Measurements from ENCODE around the gene PCDHGA1.

PCDHGA1 gene

DNA sequence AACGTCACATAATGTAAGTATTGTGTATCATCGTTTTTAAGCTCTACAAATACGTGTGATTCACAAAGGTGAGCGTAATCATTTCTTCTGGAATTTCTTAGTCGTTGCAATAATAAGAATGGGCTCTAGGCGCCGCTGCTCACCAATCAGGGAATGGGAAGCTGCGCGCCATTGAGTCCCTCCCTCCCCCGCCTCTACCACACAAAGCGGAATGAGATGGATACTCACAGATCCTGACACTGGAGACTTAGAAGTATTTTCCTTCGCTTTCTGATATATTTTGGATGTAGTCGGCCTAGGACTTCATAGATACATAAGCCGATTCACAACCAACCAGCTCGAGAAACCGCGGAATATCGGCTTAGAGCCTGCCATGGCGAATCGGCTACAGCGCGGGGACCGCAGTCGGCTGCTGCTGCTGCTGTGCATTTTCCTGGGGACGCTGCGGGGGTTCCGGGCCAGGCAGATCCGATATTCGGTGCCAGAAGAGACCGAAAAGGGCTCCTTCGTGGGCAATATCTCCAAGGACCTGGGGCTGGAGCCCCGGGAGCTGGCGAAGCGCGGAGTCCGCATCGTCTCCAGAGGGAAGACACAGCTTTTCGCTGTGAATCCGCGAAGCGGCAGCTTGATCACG, 90.7 kb downstream of the PCDHGA1 start, which contains the start of gene PCDHGA11:
Gene PCDHGA11, plus strand, starts transcription at position 197 of the 634 bp plus-strand sequence. Its CDS starts 177 bp downstream, at position 374.
- DNase-seq (ENCODE audit: extremely low spot score), result peak; percentile 66
- TF ChIP-seq L3MBTL2 (conservative IDR thresholded peaks at IDR 0.05) (peak; percentile 39; the same call in 1 of the 2 replicates), BHLHE40 (IDR thresholded peaks at IDR 0.05; ENCODE audit: borderline replicate concordance) (no peak)
- POLR2A ChIA-PET, result no interaction called here
- CTCF ChIA-PET, result interaction anchor here (0.6 to 2.6 kb wide), 24 partner anchors 8 to 483 kb away, joined by 3 to 18 read pairs (median 5); partner anchors contain the start of genes PCDHB14, PCDHGA10, PCDHGA12 and PCDHGA2

DNA sequence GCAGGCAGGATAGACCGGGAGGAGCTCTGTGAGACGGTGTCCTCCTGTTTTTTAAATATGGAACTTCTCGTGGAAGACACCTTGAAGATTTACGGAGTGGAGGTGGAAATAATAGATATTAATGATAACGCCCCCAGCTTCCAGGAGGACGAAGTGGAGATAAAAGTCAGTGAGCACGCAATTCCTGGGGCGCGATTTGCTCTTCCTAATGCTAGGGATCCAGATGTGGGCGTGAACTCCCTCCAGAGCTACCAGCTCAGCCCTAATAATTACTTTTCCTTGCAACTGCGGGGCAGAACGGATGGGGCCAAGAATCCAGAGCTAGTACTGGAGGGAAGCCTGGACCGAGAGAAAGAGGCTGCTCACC, 91.2 kb downstream of the PCDHGA1 start:
- ChIA-PET CTCF (interaction anchor here (0.6 to 2.6 kb wide), 23 partner anchors 9 to 483 kb away, joined by 3 to 18 read pairs (median 5); partner anchors contain the start of genes PCDHB14, PCDHGA10, PCDHGA12 and PCDHGA2), POLR2A (no interaction called here)
- no peak for DNase-seq (ENCODE audit: extremely low spot score)
- TF ChIP-seq ELF4 (IDR thresholded peaks at IDR 0.05) (no peak), LEF1 (IDR thresholded peaks at IDR 0.05; ENCODE audit: borderline replicate concordance) (no peak), NFRKB (IDR thresholded peaks at IDR 0.05) (no peak), SUZ12 (IDR thresholded peaks at IDR 0.05) (no peak), ARNT (IDR thresholded peaks at IDR 0.05) (no peak), TARDBP (IDR thresholded peaks at IDR 0.05) (no peak), ZNF384 (IDR thresholded peaks at IDR 0.05) (no peak), FOXA1 (IDR thresholded peaks at IDR 0.05) (no peak), SP1 (IDR thresholded peaks at IDR 0.05) (no peak), HDGF (IDR thresholded peaks at IDR 0.05; ENCODE audit: borderline replicate concordance) (no peak), CTBP1 (IDR thresholded peaks at IDR 0.05; ENCODE audit: borderline replicate concordance) (no peak), BHLHE40 (IDR thresholded peaks at IDR 0.05; ENCODE audit: borderline replicate concordance) (no peak), FOXK2 (IDR thresholded peaks at IDR 0.05) (no peak), L3MBTL2 (conservative IDR thresholded peaks at IDR 0.05) (no peak), FOXM1 (IDR thresholded peaks at IDR 0.05; ENCODE audit: borderline replicate concordance) (no peak)
- TF ChIP-seq, protein P1, sequence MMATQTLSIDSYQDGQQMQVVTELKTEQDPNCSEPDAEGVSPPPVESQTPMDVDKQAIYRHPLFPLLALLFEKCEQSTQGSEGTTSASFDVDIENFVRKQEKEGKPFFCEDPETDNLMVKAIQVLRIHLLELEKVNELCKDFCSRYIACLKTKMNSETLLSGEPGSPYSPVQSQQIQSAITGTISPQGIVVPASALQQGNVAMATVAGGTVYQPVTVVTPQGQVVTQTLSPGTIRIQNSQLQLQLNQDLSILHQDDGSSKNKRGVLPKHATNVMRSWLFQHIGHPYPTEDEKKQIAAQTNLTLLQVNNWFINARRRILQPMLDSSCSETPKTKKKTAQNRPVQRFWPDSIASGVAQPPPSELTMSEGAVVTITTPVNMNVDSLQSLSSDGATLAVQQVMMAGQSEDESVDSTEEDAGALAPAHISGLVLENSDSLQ (IDR thresholded peaks at IDR 0.05), result no peak

DNA sequence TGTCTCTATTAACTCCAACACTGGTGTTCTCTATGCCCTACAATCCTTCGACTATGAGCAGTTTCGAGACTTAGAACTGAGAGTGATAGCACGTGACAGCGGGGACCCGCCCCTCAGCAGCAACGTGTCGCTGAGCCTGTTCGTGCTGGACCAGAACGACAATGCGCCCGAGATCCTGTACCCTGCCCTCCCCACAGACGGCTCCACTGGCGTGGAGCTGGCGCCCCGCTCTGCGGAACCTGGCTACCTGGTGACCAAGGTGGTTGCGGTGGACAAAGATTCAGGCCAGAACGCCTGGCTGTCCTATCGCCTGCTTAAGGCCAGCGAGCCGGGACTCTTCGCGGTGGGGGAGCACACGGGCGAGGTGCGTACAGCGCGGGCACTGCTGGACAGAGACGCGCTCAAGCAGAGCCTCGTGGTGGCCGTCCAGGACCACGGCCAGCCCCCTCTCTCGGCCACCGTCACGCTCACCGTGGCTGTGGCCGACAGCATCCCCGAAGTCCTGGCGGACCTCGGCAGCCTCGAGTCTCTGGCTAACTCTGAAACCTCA, 92.5 kb downstream of the PCDHGA1 start:
- TF ChIP-seq ZNF384 (IDR thresholded peaks at IDR 0.05), result no peak
- no peak for TF ChIP-seq LEF1 (IDR thresholded peaks at IDR 0.05; ENCODE audit: borderline replicate concordance)
- TF ChIP-seq BHLHE40 (IDR thresholded peaks at IDR 0.05; ENCODE audit: borderline replicate concordance), result no peak
- no peak for TF ChIP-seq HDGF (IDR thresholded peaks at IDR 0.05; ENCODE audit: borderline replicate concordance)
- TF ChIP-seq, protein P1 (IDR thresholded peaks at IDR 0.05), result no peak
- TF ChIP-seq FOXA1 (IDR thresholded peaks at IDR 0.05), result no peak
- no peak for TF ChIP-seq TARDBP (IDR thresholded peaks at IDR 0.05)
- TF ChIP-seq ARNT (IDR thresholded peaks at IDR 0.05), result no peak
- no peak for TF ChIP-seq CTBP1 (IDR thresholded peaks at IDR 0.05; ENCODE audit: borderline replicate concordance)
- no peak for TF ChIP-seq SP1 (IDR thresholded peaks at IDR 0.05)
- no peak for TF ChIP-seq FOXM1 (IDR thresholded peaks at IDR 0.05; ENCODE audit: borderline replicate concordance)
- no peak for TF ChIP-seq SUZ12 (IDR thresholded peaks at IDR 0.05)
- no peak for TF ChIP-seq NFRKB (IDR thresholded peaks at IDR 0.05)
- ChIA-PET CTCF (interaction anchor here (2.6 kb wide), 1 partner anchor 53 kb away, joined by 9 read pairs; the partner anchor contains the start of gene PCDHGC3), POLR2A (no interaction called here)
- no peak for DNase-seq (ENCODE audit: extremely low spot score)

DNA sequence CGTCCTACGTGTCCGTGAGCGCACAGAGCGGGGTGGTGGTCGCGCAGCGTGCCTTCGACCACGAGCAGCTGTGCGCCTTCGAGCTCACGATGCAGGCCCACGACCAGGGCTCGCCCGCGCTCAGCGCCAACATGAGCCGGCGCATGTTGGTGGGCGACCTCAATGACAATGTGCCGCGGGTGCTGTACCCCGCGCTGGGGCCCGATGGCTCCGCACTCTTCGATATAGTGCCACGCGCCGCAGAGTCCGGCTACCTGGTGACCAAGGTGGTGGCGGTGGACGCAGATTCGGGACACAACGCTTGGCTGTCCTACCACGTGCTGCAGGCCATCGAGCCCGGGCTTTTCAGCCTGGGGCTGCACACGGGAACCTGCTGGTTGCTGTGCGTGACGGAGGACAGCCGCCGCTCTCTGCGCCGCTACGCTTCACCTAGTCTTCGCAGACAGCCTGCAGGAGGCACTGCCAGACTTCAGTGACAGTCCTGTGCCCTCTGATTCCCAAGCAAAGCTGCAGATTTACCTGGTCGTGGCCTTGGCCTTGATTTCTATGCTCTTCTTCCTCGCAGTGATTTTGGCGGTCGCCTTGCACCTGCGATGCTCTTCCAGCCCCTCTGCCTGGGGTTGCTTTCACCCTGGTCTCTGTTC, 97.6 kb downstream of the PCDHGA1 start:
- DNase-seq (ENCODE audit: extremely low spot score), result no peak
- CTCF ChIA-PET, result no interaction called here
- POLR2A ChIA-PET, result no interaction called here
- no peak for TF ChIP-seq BHLHE40 (IDR thresholded peaks at IDR 0.05; ENCODE audit: borderline replicate concordance)
- no peak for TF ChIP-seq FOXK2 (IDR thresholded peaks at IDR 0.05)
- no peak for TF ChIP-seq SP1 (IDR thresholded peaks at IDR 0.05)
- TF ChIP-seq ELF4 (IDR thresholded peaks at IDR 0.05), result no peak
- no peak for TF ChIP-seq ARNT (IDR thresholded peaks at IDR 0.05)
- no peak for TF ChIP-seq NFRKB (IDR thresholded peaks at IDR 0.05)
- no peak for TF ChIP-seq LEF1 (IDR thresholded peaks at IDR 0.05; ENCODE audit: borderline replicate concordance)
- TF ChIP-seq, protein P1 (IDR thresholded peaks at IDR 0.05), result no peak
- no peak for TF ChIP-seq ZNF384 (IDR thresholded peaks at IDR 0.05)
- no peak for TF ChIP-seq FOXM1 (IDR thresholded peaks at IDR 0.05; ENCODE audit: borderline replicate concordance)
- TF ChIP-seq TARDBP (IDR thresholded peaks at IDR 0.05), result no peak
- no peak for TF ChIP-seq HDGF (IDR thresholded peaks at IDR 0.05; ENCODE audit: borderline replicate concordance)
- TF ChIP-seq SUZ12 (IDR thresholded peaks at IDR 0.05), result no peak

DNA sequence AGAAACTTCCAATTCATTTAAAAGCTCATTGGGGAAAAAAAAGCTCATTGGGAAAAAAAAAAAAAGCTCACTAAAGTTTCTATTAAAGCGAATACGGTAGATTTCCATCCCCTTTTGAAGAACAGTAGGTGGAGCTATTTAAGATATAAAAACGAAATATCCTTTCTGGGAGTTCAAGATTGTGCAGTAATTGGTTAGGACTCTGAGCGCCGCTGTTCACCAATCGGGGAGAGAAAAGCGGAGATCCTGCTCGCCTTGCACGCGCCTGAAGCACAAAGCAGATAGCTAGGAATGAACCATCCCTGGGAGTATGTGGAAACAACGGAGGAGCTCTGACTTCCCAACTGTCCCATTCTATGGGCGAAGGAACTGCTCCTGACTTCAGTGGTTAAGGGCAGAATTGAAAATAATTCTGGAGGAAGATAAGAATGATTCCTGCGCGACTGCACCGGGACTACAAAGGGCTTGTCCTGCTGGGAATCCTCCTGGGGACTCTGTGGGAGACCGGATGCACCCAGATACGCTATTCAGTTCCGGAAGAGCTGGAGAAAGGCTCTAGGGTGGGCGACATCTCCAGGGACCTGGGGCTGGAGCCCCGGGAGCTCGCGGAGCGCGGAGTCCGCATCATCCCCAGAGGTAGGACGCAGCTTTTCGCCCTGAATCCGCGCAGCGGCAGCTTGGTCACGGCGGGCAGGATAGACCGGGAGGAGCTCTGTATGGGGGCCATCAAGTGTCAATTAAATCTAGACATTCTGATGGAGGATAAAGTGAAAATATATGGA, 100.2 kb downstream of the PCDHGA1 start, which contains the start of gene PCDHGA12:
Gene PCDHGA12, plus strand, starts transcription at position 176 of the 782 bp plus-strand sequence. Its CDS starts 253 bp downstream, at position 429.
- ChIA-PET CTCF (interaction anchor here (0.8 to 1.6 kb wide), 3 partner anchors 10 to 94 kb away, joined by 3 to 6 read pairs (median 3); partner anchors contain the start of gene PCDHGA11), POLR2A (no interaction called here)
- TF ChIP-seq SP1 (IDR thresholded peaks at IDR 0.05), result no peak
- DNase-seq (ENCODE audit: extremely low spot score), result peak; percentile 18

Measured in HEK293T (cell line).